Hepatocyte (in vitro differentiated cells): ENCODE data around the gene MRC1. TPM values are rescaled to one million over a fixed set of nuclear protein-coding genes. Genes with fewer than 3 reads are reported as not detected.

Experiments used
- DNase-seq: peaks from one replicate; pipeline ENCODE4 v3.0.0-alpha.2; 2016; ENCODE audit warnings: low spot score
- H2AFZ ChIP-seq: fragments of 200-600 bp; sonication (generic); 2 replicates; pipeline ENCODE4 v1.6.0; 2016; ENCODE audit warnings: antibody characterized with exemption, mild to moderate bottlenecking
- H3K27ac ChIP-seq: fragments of 200-600 bp; sonication (generic); 2 replicates; pipeline ENCODE4 v1.5.1; 2016; ENCODE audit warnings: mild to moderate bottlenecking
- H3K27me3 ChIP-seq: fragments of 200-600 bp; sonication (generic); 2 replicates; pipeline ENCODE4 v1.6.1; 2016
- H3K36me3 ChIP-seq: fragments of 200-600 bp; sonication (generic); replicated peaks from 2 replicates; pipeline ENCODE4 v1.5.1; 2016; ENCODE audit warnings: low read depth; ENCODE audit not compliant: insufficient read depth
- H3K4me1 ChIP-seq: fragments of 200-600 bp; sonication (generic); 2 replicates; pipeline ENCODE4 v1.5.1; 2016; ENCODE audit warnings: mild to moderate bottlenecking, moderate library complexity; ENCODE audit not compliant: insufficient read depth
- H3K4me2 ChIP-seq: fragments of 200-600 bp; sonication (generic); 2 replicates; pipeline ENCODE4 v1.6.0; 2016
- H3K4me3 ChIP-seq: fragments of 200-600 bp; sonication (generic); 2 replicates; pipeline ENCODE4 v1.5.1; 2016; ENCODE audit warnings: mild to moderate bottlenecking
- H3K79me2 ChIP-seq: fragments of 200-600 bp; sonication (generic); 2 replicates; pipeline ENCODE4 v1.6.0; 2017; ENCODE audit warnings: mild to moderate bottlenecking
- H3K9me2 ChIP-seq: fragments of 200-600 bp; sonication (generic); replicated peaks from 2 replicates; pipeline ENCODE4 v1.6.0; 2017; ENCODE audit warnings: mild to moderate bottlenecking; ENCODE audit not compliant: insufficient read depth
- H3K9me3 ChIP-seq: fragments of 200-600 bp; sonication (generic); 2 replicates; pipeline ENCODE4 v1.5.1; 2016; ENCODE audit warnings: low read depth, mild to moderate bottlenecking
- H4K20me1 ChIP-seq: fragments of 200-600 bp; sonication (generic); 2 replicates; pipeline ENCODE4 v1.6.0; 2016; ENCODE audit warnings: mild to moderate bottlenecking; ENCODE audit not compliant: insufficient read depth, poor library complexity, severe bottlenecking
- EZH2 ChIP-seq: fragments of 200-600 bp; sonication (generic); IDR thresholded peaks from 2 replicates; pipeline ENCODE4 v1.6.1; 2016; ENCODE audit warnings: antibody characterized with exemption, mild to moderate bottlenecking, borderline replicate concordance
- EZH2phosphoT487 ChIP-seq: fragments of 200-600 bp; sonication (generic); IDR thresholded peaks from one replicate; pipeline ENCODE4 v1.6.1; 2018; ENCODE audit warnings: antibody characterized with exemption, mild to moderate bottlenecking, low read depth, moderate library complexity; ENCODE audit not compliant: unreplicated experiment, severe bottlenecking
- WGBS: methylation state at CpG from one replicate; pipeline ENCODE4 v1.1.6; 2016; ENCODE audit warnings: low lambda C conversion rate; ENCODE audit errors: missing lambda C conversion rate; 5-methylcytosine and 5-hydroxymethylcytosine counted together
- polyA plus RNA-seq: library from polyadenylated mRNA; unstranded; fragments of >200 nt; fragmentation: Nextera tagmentation; extraction: Ambion mirVana; gene quantifications from 2 replicates; pipeline ENCODE4 v1.2.1, GENCODE V29; 2016
- total RNA-seq: library from RNA; depleted of rRNA; stranded (reverse); fragments of >200 nt; gene quantifications from 2 replicates; pipeline ENCODE4 v1.2.3, GENCODE V29; 2014
- TF ChIP-seq, protein P1 (sequence below): fragments of 200-600 bp; sonication (generic); IDR thresholded peaks from 2 replicates; pipeline ENCODE4 v1.5.1; 2016; ENCODE audit warnings: antibody characterized with exemption, mild to moderate bottlenecking; ENCODE audit not compliant: poor library complexity

MRC1 gene
- total and polyA plus RNA-seq, 2 experiments from 2014 or later: 0.30 to 2.4 TPM

GRCh38 chr10:17768496-17768895 lies 40.7 kb upstream of the MRC1 start:
- no peak overlapping the region for H2AFZ ChIP-seq
- H3K4me3 ChIP-seq: no peak overlapping the region
- no peaks in the 10 kb centered on the region for H4K20me1 ChIP-seq
- no peak overlapping the region for H3K4me2 ChIP-seq
- no peaks in the 10 kb centered on the region for H3K9me3 ChIP-seq
- no peaks in the 10 kb centered on the region for H3K79me2 ChIP-seq
- H3K9me2 ChIP-seq: no peaks in the 10 kb centered on the region
- H3K27me3 ChIP-seq: no peaks in the 10 kb centered on the region
- TF ChIP-seq EZH2phosphoT487 (no peak), EZH2 (no peak)
- TF ChIP-seq, protein P1, sequence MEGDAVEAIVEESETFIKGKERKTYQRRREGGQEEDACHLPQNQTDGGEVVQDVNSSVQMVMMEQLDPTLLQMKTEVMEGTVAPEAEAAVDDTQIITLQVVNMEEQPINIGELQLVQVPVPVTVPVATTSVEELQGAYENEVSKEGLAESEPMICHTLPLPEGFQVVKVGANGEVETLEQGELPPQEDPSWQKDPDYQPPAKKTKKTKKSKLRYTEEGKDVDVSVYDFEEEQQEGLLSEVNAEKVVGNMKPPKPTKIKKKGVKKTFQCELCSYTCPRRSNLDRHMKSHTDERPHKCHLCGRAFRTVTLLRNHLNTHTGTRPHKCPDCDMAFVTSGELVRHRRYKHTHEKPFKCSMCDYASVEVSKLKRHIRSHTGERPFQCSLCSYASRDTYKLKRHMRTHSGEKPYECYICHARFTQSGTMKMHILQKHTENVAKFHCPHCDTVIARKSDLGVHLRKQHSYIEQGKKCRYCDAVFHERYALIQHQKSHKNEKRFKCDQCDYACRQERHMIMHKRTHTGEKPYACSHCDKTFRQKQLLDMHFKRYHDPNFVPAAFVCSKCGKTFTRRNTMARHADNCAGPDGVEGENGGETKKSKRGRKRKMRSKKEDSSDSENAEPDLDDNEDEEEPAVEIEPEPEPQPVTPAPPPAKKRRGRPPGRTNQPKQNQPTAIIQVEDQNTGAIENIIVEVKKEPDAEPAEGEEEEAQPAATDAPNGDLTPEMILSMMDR: no peak
- 93% methylated on average over 5 of the region's 5 CpGs for WGBS
- DNase-seq: no peak
- H3K27ac ChIP-seq: no peak overlapping the region
- no peaks in the 10 kb centered on the region for H3K36me3 ChIP-seq
- no peaks in the 10 kb centered on the region for H3K4me1 ChIP-seq

DNA sequence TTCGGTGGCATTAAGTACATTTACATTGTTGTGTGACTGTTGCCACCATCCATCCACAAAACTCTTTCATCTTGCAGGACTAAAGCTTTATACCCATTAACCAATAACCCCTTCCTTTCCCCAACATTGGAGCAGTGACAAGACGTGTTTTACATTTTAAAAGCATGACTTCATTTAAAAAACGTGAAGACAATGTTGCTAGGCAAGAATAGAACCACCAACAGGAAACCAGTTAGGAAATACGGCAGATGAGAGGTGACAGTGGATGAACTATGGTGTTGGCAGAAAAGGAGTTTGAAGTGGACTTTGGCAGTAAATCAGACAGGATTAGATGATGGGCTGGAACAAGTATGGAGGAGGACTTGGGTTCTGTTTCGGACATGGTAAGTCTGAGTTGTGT lies 40.2 kb upstream of the MRC1 start:
- DNase-seq: no peak
- H3K79me2 ChIP-seq: no peaks in the 10 kb centered on the region
- no peaks in the 10 kb centered on the region for H3K4me1 ChIP-seq
- no peak overlapping the region for H3K4me2 ChIP-seq
- H2AFZ ChIP-seq: no peak overlapping the region
- H3K27me3 ChIP-seq: no peaks in the 10 kb centered on the region
- H3K9me3 ChIP-seq: no peaks in the 10 kb centered on the region
- H3K9me2 ChIP-seq: no peaks in the 10 kb centered on the region
- TF ChIP-seq, protein P1: no peak
- no peak for TF ChIP-seq EZH2phosphoT487
- TF ChIP-seq EZH2: no peak
- H3K36me3 ChIP-seq: no peaks in the 10 kb centered on the region
- H3K27ac ChIP-seq: no peak overlapping the region
- 84% methylated on average over 5 of the region's 5 CpGs for WGBS
- H3K4me3 ChIP-seq: no peak overlapping the region
- no peaks in the 10 kb centered on the region for H4K20me1 ChIP-seq

DNA sequence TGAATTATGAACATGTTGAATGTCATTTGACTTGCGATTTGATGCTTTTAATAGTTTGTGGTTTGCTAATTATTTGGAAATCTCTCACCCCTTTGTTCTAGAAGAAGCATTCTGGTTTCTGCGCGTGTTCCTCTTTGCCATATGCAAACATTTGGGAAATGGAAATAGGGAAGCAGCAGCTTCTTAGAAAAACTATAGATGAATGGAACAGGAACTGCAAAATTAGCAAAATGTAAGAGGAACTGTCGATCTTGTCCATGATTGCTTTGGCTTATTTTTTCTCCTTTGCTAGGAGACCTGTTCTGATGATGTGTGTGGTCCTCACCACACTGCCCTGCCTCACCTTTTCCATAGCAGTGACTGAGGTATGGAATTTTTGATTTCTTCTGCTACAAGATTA lies 38.1 kb upstream of the MRC1 start:
- WGBS: 92% methylated on average over 4 of the region's 4 CpGs

More for the DNA sequence above, 38.1 kb upstream of the MRC1 start:
- TF ChIP-seq EZH2phosphoT487 (no peak), EZH2 (no peak)
- TF ChIP-seq, protein P1: no peak
- no peak for DNase-seq
- Histone ChIP-seq H3K9me3 (no peaks in the 10 kb centered on the region), H3K79me2 (no peaks in the 10 kb centered on the region), H3K9me2 (no peaks in the 10 kb centered on the region), H2AFZ (no peak overlapping the region), H3K4me2 (no peak overlapping the region), H3K4me3 (no peak overlapping the region), H3K27ac (no peak overlapping the region), H4K20me1 (no peaks in the 10 kb centered on the region), H3K36me3 (no peaks in the 10 kb centered on the region), H3K4me1 (no peaks in the 10 kb centered on the region), H3K27me3 (no peaks in the 10 kb centered on the region)
